ENCODE results near the gene KRT36.

DNA sequence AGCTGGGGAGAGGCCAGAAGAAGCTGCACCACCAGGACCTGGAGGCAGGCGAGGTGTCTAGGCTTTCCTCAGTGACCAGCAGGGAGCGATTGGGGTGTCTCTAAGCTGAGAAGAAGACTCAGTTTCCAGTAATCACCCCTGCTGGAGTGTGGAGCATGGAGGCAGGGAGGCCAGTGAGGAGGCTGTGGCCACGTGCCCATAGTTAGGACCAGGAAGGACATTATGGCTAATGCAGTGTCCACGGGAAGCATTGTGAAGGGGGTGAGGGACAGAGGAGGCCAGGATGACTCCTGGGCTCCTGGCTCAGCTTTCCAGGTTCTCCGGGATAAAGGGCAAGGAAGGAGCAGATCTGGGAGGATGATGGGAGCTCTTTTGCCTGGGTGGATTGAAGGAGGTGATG lies 10.0 kb upstream of the KRT36 start:
- TF ChIP-seq POLR2AphosphoS5 (IDR thresholded peaks at IDR 0.05) (no peak), POLR2A (IDR thresholded peaks at IDR 0.05) (no peak)
- TF ChIP-seq, protein P1, sequence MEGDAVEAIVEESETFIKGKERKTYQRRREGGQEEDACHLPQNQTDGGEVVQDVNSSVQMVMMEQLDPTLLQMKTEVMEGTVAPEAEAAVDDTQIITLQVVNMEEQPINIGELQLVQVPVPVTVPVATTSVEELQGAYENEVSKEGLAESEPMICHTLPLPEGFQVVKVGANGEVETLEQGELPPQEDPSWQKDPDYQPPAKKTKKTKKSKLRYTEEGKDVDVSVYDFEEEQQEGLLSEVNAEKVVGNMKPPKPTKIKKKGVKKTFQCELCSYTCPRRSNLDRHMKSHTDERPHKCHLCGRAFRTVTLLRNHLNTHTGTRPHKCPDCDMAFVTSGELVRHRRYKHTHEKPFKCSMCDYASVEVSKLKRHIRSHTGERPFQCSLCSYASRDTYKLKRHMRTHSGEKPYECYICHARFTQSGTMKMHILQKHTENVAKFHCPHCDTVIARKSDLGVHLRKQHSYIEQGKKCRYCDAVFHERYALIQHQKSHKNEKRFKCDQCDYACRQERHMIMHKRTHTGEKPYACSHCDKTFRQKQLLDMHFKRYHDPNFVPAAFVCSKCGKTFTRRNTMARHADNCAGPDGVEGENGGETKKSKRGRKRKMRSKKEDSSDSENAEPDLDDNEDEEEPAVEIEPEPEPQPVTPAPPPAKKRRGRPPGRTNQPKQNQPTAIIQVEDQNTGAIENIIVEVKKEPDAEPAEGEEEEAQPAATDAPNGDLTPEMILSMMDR (IDR thresholded peaks at IDR 0.05): no peak
